ENCODE results near the gene MYCBPAP.

MYCBPAP gene

GRCh38 chr17:50477976-50478375, 30.3 kb upstream of the MYCBPAP start:
- TF ChIP-seq CTCF (IDR thresholded peaks at IDR 0.05; ENCODE audit: low read length, missing control alignments): no peak
- DNase-seq (ENCODE audit: low read depth): no peak
- peak overlapping the region; percentile 91 for H3K4me3 ChIP-seq (replicated peaks; ENCODE audit: low read depth, low read length)

- TF ChIP-seq CTCF (IDR thresholded peaks at IDR 0.05; ENCODE audit: low read length, missing control alignments): peak; percentile 22
- peak within 1 kb of the TSS; percentile 91 for H3K4me3 ChIP-seq (replicated peaks; ENCODE audit: low read depth, low read length)
- peak; percentile 87 for DNase-seq (ENCODE audit: low read depth)
These were observed 29.6 kb upstream of the MYCBPAP start, which contains the start of gene RSAD1 for GRCh38 chr17:50478391-50479381. TSS of gene RSAD1 (plus strand) at chr17:50478860. CDS start at chr17:50478885, 25 bp downstream.

GRCh38 chr17:50479522-50480141, 28.6 kb upstream of the MYCBPAP start:
- peak overlapping the region; percentile 91 for H3K4me3 ChIP-seq (replicated peaks; ENCODE audit: low read depth, low read length)
- peak; percentile 54 for TF ChIP-seq CTCF (IDR thresholded peaks at IDR 0.05; ENCODE audit: low read length, missing control alignments)
- DNase-seq (ENCODE audit: low read depth): peak; percentile 82

GRCh38 chr17:50480142-50480764, 28.0 kb upstream of the MYCBPAP start:
- no peak overlapping the region for H3K4me3 ChIP-seq (replicated peaks; ENCODE audit: low read depth, low read length)
- TF ChIP-seq CTCF (IDR thresholded peaks at IDR 0.05; ENCODE audit: low read length, missing control alignments): no peak
- DNase-seq (ENCODE audit: low read depth): no peak

- DNase-seq (ENCODE audit: low read depth): no peak
- no peak for TF ChIP-seq CTCF (IDR thresholded peaks at IDR 0.05; ENCODE audit: low read length, missing control alignments)
- no peak overlapping the region for H3K4me3 ChIP-seq (replicated peaks; ENCODE audit: low read depth, low read length)
These were observed 27.3 kb upstream of the MYCBPAP start for GRCh38 chr17:50480854-50481490.

GRCh38 chr17:50481648-50482047, 26.6 kb upstream of the MYCBPAP start:
- DNase-seq (ENCODE audit: low read depth): no peak
- H3K4me3 ChIP-seq (replicated peaks; ENCODE audit: low read depth, low read length): no peak overlapping the region
- TF ChIP-seq CTCF (IDR thresholded peaks at IDR 0.05; ENCODE audit: low read length, missing control alignments): no peak
